ENCODE results near the gene ZNF200. TPM values are rescaled to one million over a fixed set of nuclear protein-coding genes. Genes with fewer than 3 reads are reported as not detected.

Gene ZNF200
- total RNA-seq, 1 donor from 2014 or later = 8.6 TPM

GRCh38 chr16:3179651-3180050 is 55.3 kb downstream of the ZNF200 start:
- DNase-seq (ENCODE audit: low read depth) = no peak

- peak; percentile 26 for DNase-seq (ENCODE audit: low read depth)
These were observed 59.5 kb downstream of the ZNF200 start for GRCh38 chr16:3175157-3176093.

GRCh38 chr16:3174618-3175148 is 60.3 kb downstream of the ZNF200 start:
- no peak for DNase-seq (ENCODE audit: low read depth)

GRCh38 chr16:3173892-3174617 is 60.9 kb downstream of the ZNF200 start:
- DNase-seq (ENCODE audit: low read depth) = no peak

Other genes with a start within 250 kb of the ZNF200 start
- 0.05 and 0.36 TPM in 2 replicates for gene CLDN9, start 222.2 kb downstream of the ZNF200 start, total RNA-seq
- 0.52 TPM in 1 of 2 replicates, not detected in the other for gene CLDN6, start 217.0 kb downstream of the ZNF200 start, total RNA-seq
- 217 and 325 TPM in 2 replicates for gene TNFRSF12A, start 214.8 kb downstream of the ZNF200 start, total RNA-seq
- gene HCFC1R1, start 211.2 kb downstream of the ZNF200 start, total RNA-seq = 23.0 and 34.9 TPM in 2 replicates
- gene THOC6, start 211.1 kb downstream of the ZNF200 start, total RNA-seq = 19.8 and 23.7 TPM in 2 replicates
- gene BICDL2, start 198.2 kb downstream of the ZNF200 start, total RNA-seq = not detected in 2 replicates
- 0.05 TPM in 2 replicates for gene MMP25, start 188.6 kb downstream of the ZNF200 start, total RNA-seq
- 646 and 732 TPM in 2 replicates for gene IL32, start 169.5 kb downstream of the ZNF200 start, total RNA-seq
- gene ZSCAN10, start 135.9 kb downstream of the ZNF200 start, total RNA-seq = not detected in 2 replicates
- 29.2 and 33.3 TPM in 2 replicates for gene ZNF205, start 122.6 kb downstream of the ZNF200 start, total RNA-seq
- gene ZNF213, start 100.1 kb downstream of the ZNF200 start, total RNA-seq = 4.3 and 5.0 TPM in 2 replicates
- not detected in 2 replicates for gene OR1F1, start 47.0 kb downstream of the ZNF200 start, total RNA-seq
- 0.37 and 0.99 TPM in 2 replicates for gene MEFV, start 21.5 kb upstream of the ZNF200 start, total RNA-seq
- 36.2 and 48.2 TPM in 2 replicates for gene ZNF263, start 48.3 kb upstream of the ZNF200 start, total RNA-seq
- gene TIGD7, start 70.3 kb upstream of the ZNF200 start, total RNA-seq = 4.5 and 8.4 TPM in 2 replicates
- 19.5 and 22.3 TPM in 2 replicates for gene ZNF75A, start 70.3 kb upstream of the ZNF200 start, total RNA-seq
- 0.88 TPM in 1 of 2 replicates, not detected in the other for gene OR2C1, start 120.7 kb upstream of the ZNF200 start, total RNA-seq
- 13.4 and 20.4 TPM in 2 replicates for gene ZSCAN32, start 165.8 kb upstream of the ZNF200 start, total RNA-seq
- gene ZNF174, start 166.1 kb upstream of the ZNF200 start, total RNA-seq = 20.7 and 22.7 TPM in 2 replicates
- 2.2 and 2.9 TPM in 2 replicates for gene ZNF597, start 208.3 kb upstream of the ZNF200 start, total RNA-seq
- 16.0 and 22.2 TPM in 2 replicates for gene NAA60, start 208.5 kb upstream of the ZNF200 start, total RNA-seq

All from myocyte (in vitro differentiated cells).